ENCODE measurements around the gene NTN3. TPM values are rescaled to one million over a fixed set of nuclear protein-coding genes. Genes with fewer than 3 reads are reported as not detected.

Gene NTN3
- total RNA-seq, 1 experiment from 2014 or later, result 0.87 TPM

DNA sequence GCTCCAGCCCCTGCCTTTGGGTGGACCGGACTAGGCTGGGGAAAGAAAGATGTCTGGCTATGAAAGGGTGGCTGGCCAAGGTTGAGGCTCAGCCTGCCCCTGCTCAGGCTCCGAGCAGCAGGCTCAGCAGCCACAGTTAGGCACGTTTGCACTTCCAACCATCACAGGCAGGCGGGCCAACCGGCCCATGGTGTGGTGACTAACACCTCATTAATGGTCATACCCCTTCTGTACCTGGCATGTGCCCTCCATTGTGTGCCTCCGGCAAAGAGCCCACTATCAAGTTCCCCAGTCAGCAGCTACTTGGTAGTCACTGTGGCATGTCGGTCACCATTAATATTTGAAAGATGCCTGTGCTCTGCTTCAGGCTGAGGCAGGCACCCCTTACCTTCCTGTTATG, 10.6 kb downstream of the NTN3 start:
- no peak overlapping the region for H3K27ac ChIP-seq
- no peaks in the 10 kb centered on the region for H3K79me2 ChIP-seq (ENCODE audit: low read depth)
- peaks cover 2% of the 10 kb centered on the region; the same call in 1 of the 2 replicates for H3F3A ChIP-seq (ENCODE audit: insufficient read depth, low read depth)
- H3K27me3 ChIP-seq (ENCODE audit: insufficient read depth, low read depth), result no peaks in the 10 kb centered on the region
- ChIA-PET CTCF (no interaction called here), POLR2A (ENCODE audit: unreplicated experiment) (no interaction called here)
- intact Hi-C loops (cut with micrococcal nuclease; ENCODE audit: unreplicated experiment), result no loop called here
- DNase-seq, result no peak
- H3K9me3 ChIP-seq (ENCODE audit: insufficient read depth, low read depth), result no peaks in the 10 kb centered on the region
- BruUV-seq (replicated peaks), result no TSS peak
- no peak overlapping the region for H2AFZ ChIP-seq
- H4K20me1 ChIP-seq (ENCODE audit: insufficient read depth), result peaks cover 7% of the 10 kb centered on the region; the same call in 1 of the 2 replicates
- H3K9me2 ChIP-seq (ENCODE audit: insufficient read depth), result no peaks in the 10 kb centered on the region
- H3K4me2 ChIP-seq, result no peak overlapping the region
- no peak for TF ChIP-seq EZH2 (IDR thresholded peaks at IDR 0.05; ENCODE audit: low read depth)
- TF ChIP-seq, protein P1, sequence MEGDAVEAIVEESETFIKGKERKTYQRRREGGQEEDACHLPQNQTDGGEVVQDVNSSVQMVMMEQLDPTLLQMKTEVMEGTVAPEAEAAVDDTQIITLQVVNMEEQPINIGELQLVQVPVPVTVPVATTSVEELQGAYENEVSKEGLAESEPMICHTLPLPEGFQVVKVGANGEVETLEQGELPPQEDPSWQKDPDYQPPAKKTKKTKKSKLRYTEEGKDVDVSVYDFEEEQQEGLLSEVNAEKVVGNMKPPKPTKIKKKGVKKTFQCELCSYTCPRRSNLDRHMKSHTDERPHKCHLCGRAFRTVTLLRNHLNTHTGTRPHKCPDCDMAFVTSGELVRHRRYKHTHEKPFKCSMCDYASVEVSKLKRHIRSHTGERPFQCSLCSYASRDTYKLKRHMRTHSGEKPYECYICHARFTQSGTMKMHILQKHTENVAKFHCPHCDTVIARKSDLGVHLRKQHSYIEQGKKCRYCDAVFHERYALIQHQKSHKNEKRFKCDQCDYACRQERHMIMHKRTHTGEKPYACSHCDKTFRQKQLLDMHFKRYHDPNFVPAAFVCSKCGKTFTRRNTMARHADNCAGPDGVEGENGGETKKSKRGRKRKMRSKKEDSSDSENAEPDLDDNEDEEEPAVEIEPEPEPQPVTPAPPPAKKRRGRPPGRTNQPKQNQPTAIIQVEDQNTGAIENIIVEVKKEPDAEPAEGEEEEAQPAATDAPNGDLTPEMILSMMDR (conservative IDR thresholded peaks at IDR 0.05), result no peak
- H3K36me3 ChIP-seq (ENCODE audit: low read depth), result no peaks in the 10 kb centered on the region
- H3K4me1 ChIP-seq (replicated peaks; ENCODE audit: insufficient read depth), result no peaks in the 10 kb centered on the region
- no peak overlapping the region for H3K4me3 ChIP-seq

DNA sequence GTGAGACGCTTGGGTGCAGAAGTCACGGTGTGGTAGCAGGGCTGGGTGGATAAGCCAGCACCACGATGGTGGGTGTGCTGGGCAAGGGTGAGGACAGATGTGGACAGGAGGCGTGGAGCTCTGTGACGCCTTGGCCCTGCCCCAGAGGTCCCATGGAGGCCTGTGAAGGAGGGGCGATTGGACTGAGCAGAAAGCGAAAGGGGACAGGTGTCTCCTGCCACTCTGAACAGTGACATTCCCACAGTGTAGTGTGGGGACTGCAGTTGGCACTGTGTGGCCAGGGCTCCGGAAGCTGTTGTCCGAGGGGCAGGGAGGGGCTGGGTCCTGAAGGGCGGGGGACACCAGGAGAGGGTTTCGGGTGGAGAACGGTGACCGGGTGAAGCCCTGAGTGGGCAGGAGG, 11.2 kb downstream of the NTN3 start:
- CTCF ChIA-PET, result no interaction called here
- no peaks in the 10 kb centered on the region for H3F3A ChIP-seq (ENCODE audit: insufficient read depth, low read depth)
- H3K4me2 ChIP-seq, result no peak overlapping the region
- H4K20me1 ChIP-seq (ENCODE audit: insufficient read depth), result peaks cover 6% of the 10 kb centered on the region; the same call in 1 of the 2 replicates
- BruUV-seq (replicated peaks), result no TSS peak
- no peaks in the 10 kb centered on the region for H3K36me3 ChIP-seq (ENCODE audit: low read depth)
- no peak overlapping the region for H3K4me3 ChIP-seq
- no peak overlapping the region for H3K27ac ChIP-seq
- no peaks in the 10 kb centered on the region for H3K4me1 ChIP-seq (replicated peaks; ENCODE audit: insufficient read depth)
- no peak overlapping the region for H2AFZ ChIP-seq
- H3K9me2 ChIP-seq (ENCODE audit: insufficient read depth), result no peaks in the 10 kb centered on the region
- intact Hi-C loops (cut with micrococcal nuclease; ENCODE audit: unreplicated experiment), result no loop called here
- POLR2A ChIA-PET (ENCODE audit: unreplicated experiment), result no interaction called here
- TF ChIP-seq, protein P1 (conservative IDR thresholded peaks at IDR 0.05), result no peak
- no peak for TF ChIP-seq EZH2 (IDR thresholded peaks at IDR 0.05; ENCODE audit: low read depth)
- no peaks in the 10 kb centered on the region for H3K79me2 ChIP-seq (ENCODE audit: low read depth)
- no peak for DNase-seq
- H3K9me3 ChIP-seq (ENCODE audit: insufficient read depth, low read depth), result no peaks in the 10 kb centered on the region
- no peaks in the 10 kb centered on the region for H3K27me3 ChIP-seq (ENCODE audit: insufficient read depth, low read depth)

DNA sequence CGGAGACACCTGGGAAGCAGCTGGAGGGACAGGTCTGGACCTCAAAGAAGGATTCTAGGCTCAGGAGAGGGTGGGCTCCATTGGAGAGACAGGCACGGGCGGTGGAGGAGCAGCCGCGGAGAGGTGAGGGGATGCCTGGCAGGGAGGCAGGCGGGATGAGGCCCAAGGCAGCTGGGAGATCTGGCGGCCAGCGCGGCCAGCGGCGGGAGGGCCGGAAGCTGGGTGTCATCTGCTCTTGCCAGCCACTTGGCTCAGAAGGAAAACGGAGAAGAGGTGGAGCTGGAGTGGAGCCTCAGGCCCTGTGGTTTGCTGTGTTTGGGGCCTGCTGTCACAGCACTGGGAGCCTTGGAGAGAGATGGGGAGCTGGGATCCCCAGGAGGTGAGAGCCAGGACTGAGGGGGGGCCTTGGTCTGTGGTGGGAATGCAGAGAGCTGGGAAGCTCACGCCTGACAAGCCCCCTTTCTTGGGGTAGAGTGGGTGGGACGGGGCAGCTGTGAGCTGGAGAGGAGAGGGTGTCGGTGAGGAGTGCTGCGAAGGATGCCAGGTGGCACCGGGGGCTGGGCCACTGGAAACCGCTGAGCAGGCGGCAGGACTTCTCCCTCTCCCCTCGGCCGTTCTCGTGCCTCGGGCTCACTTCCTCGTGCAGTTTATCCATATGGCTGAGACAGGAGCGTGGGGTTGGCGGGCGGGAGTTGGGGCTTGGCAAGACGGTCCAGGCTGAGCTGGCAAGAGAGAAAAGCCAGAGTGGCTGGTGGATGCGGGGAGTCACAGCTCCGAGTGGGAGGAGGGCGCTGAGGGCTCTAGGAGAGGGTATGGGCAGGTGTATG, 11.8 kb downstream of the NTN3 start:
- ChIA-PET CTCF (no interaction called here), POLR2A (ENCODE audit: unreplicated experiment) (interaction anchor here (0.6 to 0.8 kb wide), 2 partner anchors 23 to 208 kb away, joined by 5 to 6 read pairs; partner anchors contain the start of gene TEDC2)
- H3K4me3 ChIP-seq, result no peak overlapping the region
- no peak overlapping the region for H3K27ac ChIP-seq
- no peaks in the 10 kb centered on the region for H3K4me1 ChIP-seq (replicated peaks; ENCODE audit: insufficient read depth)
- no peaks in the 10 kb centered on the region for H3K79me2 ChIP-seq (ENCODE audit: low read depth)
- DNase-seq, result no peak
- intact Hi-C loops (cut with micrococcal nuclease; ENCODE audit: unreplicated experiment), result no loop called here
- no peaks in the 10 kb centered on the region for H3F3A ChIP-seq (ENCODE audit: insufficient read depth, low read depth)
- H3K27me3 ChIP-seq (ENCODE audit: insufficient read depth, low read depth), result no peaks in the 10 kb centered on the region
- no peak overlapping the region for H3K4me2 ChIP-seq
- TF ChIP-seq, protein P1 (conservative IDR thresholded peaks at IDR 0.05), result no peak
- TF ChIP-seq EZH2 (IDR thresholded peaks at IDR 0.05; ENCODE audit: low read depth), result no peak
- no peaks in the 10 kb centered on the region for H3K36me3 ChIP-seq (ENCODE audit: low read depth)
- no TSS peak for BruUV-seq (replicated peaks)
- H2AFZ ChIP-seq, result no peak overlapping the region
- no peaks in the 10 kb centered on the region for H3K9me2 ChIP-seq (ENCODE audit: insufficient read depth)
- H3K9me3 ChIP-seq (ENCODE audit: insufficient read depth, low read depth), result no peaks in the 10 kb centered on the region
- H4K20me1 ChIP-seq (ENCODE audit: insufficient read depth), result no peaks in the 10 kb centered on the region; the same call in 1 of the 2 replicates
